Tibial nerve (tissue), 4 donors: ENCODE data around the gene CIDEA. TPM values are rescaled to one million over a fixed set of nuclear protein-coding genes. Genes with fewer than 3 reads are reported as not detected.

Experiments used
- DNase-seq, 2 donors: peaks; one replicate each; pipeline ENCODE4 v3.0.0-alpha.2; 2019; ENCODE audit warnings: low spot score in 2 of 2
- H3K27ac ChIP-seq, 4 donors: fragments of 200-600 bp; sonication (generic) in 3 of 4; one replicate each; pipeline ENCODE4 v1.5.1; 2017 to 2019; ENCODE audit warnings: mild to moderate bottlenecking in 1 of 4
- H3K27me3 ChIP-seq, 2 donors: fragments of 200-600 bp; sonication (generic) in 1 of 2; one replicate each; pipeline versions ENCODE4 v1.5.1 to v1.6.0; 2017 to 2019
- H3K36me3 ChIP-seq, 3 donors: fragments of 200-600 bp; sonication (generic); one replicate each; pipeline ENCODE4 v1.5.1; 2018 to 2019
- H3K4me1 ChIP-seq, 4 donors: fragments of 200-600 bp; sonication (generic) in 3 of 4; one replicate each; pipeline ENCODE4 v1.5.1; 2017 to 2019
- H3K4me3 ChIP-seq, 4 donors: fragments of 200-600 bp; sonication (generic) in 3 of 4; one replicate each; pipeline ENCODE4 v1.5.1; 2017 to 2019; ENCODE audit warnings: mild to moderate bottlenecking in 1 of 4, moderate library complexity in 1 of 4
- H3K9me3 ChIP-seq, 4 donors: fragments of 200-600 bp; sonication (generic) in 3 of 4; one replicate each; pipeline ENCODE4 v1.5.1; 2017 to 2019
- EP300 ChIP-seq, 2 donors: sonication (generic); formaldehyde crosslinking; IDR thresholded peaks; one replicate each; pipeline ENCODE4 v1.6.1; 2017; ENCODE audit warnings: antibody characterized with exemption in 2 of 2, mild to moderate bottlenecking in 1 of 2
- POLR2A ChIP-seq, 2 donors: fragments of 450-650 bp; IDR thresholded peaks; one replicate each; pipeline ENCODE4 v1.6.1; 2017; ENCODE audit warnings: antibody characterized with exemption in 2 of 2, mild to moderate bottlenecking in 2 of 2, moderate library complexity in 2 of 2
- WGBS, 2 donors: methylation state at CpG; one replicate each; pipeline ENCODE4 v1.1.5; 2018; 5-methylcytosine and 5-hydroxymethylcytosine counted together
- total RNA-seq, 4 donors: library from RNA; depleted of rRNA; stranded (reverse); fragments of >200 nt; gene quantifications; one replicate each; pipeline ENCODE4 v1.1.0, GENCODE V29; 2016
- TF ChIP-seq, protein P1 (sequence below), 5 experiments: fragments of 200-600 bp in 3 of 5; fragments of 450-650 bp in 2 of 5; sonication (generic) in 3 of 5; IDR thresholded peaks; one replicate each; pipeline ENCODE4 v1.5.1; 2016 to 2019; ENCODE audit warnings: antibody characterized with exemption in 5 of 5, mild to moderate bottlenecking in 3 of 5, moderate library complexity in 2 of 5

The CIDEA gene
- total RNA-seq, 4 donors from 2014 or later: 18.8 to 135 (median 61.6) TPM

DNA sequence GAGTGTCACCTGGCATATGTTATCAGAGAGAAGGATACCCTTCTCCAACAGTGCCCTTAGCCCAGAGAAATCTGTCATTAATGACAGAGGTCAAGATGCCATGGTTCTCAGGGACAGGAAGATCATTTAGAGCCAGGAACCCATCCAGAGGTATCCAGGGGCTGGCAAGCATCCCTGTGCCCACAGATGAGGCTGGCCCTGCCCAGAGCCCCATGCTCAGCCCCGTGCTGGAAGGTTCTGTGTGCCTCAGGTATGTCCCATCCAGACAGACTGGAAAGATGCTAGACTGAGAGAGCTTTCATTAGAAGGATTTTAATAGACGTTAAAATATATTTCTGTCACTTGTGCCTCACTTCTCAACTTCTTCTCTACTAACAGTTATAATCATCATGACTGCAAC, 45.7 kb downstream of the CIDEA start:
- H3K27ac ChIP-seq: no peak overlapping the region
- no peaks in the 10 kb centered on the region for H3K27me3 ChIP-seq
- TF ChIP-seq, protein P1, sequence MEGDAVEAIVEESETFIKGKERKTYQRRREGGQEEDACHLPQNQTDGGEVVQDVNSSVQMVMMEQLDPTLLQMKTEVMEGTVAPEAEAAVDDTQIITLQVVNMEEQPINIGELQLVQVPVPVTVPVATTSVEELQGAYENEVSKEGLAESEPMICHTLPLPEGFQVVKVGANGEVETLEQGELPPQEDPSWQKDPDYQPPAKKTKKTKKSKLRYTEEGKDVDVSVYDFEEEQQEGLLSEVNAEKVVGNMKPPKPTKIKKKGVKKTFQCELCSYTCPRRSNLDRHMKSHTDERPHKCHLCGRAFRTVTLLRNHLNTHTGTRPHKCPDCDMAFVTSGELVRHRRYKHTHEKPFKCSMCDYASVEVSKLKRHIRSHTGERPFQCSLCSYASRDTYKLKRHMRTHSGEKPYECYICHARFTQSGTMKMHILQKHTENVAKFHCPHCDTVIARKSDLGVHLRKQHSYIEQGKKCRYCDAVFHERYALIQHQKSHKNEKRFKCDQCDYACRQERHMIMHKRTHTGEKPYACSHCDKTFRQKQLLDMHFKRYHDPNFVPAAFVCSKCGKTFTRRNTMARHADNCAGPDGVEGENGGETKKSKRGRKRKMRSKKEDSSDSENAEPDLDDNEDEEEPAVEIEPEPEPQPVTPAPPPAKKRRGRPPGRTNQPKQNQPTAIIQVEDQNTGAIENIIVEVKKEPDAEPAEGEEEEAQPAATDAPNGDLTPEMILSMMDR (IDR thresholded peaks at IDR 0.05): no peak
- no peaks in the 10 kb centered on the region for H3K36me3 ChIP-seq
- peaks cover 0 to 7% (median 0%) of the 10 kb centered on the region in 4 donors for H3K9me3 ChIP-seq
- DNase-seq: no peak
- no peaks in the 10 kb centered on the region for H3K4me1 ChIP-seq
- WGBS, 2 donors: 75 to 87% methylated on average over 2 of the region's 2 CpGs
- H3K4me3 ChIP-seq: no peak overlapping the region

DNA sequence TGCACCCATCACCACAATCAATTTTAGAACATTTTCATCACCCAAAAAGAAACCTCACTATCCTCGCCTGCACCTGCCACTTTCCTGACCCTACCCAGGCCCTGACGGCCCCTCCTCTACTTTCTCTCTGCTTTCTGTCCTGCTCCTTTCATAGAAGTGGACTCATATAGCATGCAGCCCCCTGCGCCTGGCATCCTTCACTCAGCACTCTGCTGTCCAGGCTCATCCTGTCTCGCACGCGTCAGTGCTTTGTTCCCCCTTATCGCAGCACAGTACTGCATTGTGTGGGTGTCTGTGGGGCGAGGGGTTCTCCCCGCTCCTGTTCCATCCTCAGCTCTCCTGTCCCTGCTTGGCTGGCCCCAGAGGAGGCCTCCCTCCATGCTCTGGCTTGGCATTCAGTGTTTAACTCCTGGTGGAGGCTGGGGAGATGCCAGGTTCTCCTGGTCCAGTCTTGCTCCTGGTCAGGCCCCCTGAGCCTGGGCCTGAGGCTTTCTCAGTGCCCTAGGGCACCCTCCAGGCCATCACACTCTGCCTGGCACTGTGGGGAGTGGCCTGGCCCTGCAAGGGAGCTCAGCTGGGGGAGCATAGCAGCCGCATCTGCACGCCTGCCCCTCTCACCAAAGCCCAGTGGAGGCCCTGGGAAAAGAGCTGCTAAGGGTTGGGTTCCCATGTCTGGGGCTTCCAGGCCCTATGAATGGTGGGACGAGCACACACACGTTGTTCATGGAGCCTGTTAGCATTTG, 47.3 kb downstream of the CIDEA start:
- Histone ChIP-seq H3K36me3 (no peaks in the 10 kb centered on the region), H3K9me3 (peaks cover 0 to 7% (median 0%) of the 10 kb centered on the region in 4 donors), H3K4me1 (peaks cover 0 to 6% (median 0%) of the 10 kb centered on the region in 4 donors), H3K4me3 (no peak overlapping the region), H3K27ac (no peak overlapping the region), H3K27me3 (no peaks in the 10 kb centered on the region)
- no peak for DNase-seq
- TF ChIP-seq POLR2A (IDR thresholded peaks at IDR 0.05) (no peak), EP300 (IDR thresholded peaks at IDR 0.05) (no peak)
- TF ChIP-seq, protein P1 (IDR thresholded peaks at IDR 0.05): no peak
- WGBS, 2 donors: 80 to 84% methylated on average over 13 of the region's 13 CpGs

DNA sequence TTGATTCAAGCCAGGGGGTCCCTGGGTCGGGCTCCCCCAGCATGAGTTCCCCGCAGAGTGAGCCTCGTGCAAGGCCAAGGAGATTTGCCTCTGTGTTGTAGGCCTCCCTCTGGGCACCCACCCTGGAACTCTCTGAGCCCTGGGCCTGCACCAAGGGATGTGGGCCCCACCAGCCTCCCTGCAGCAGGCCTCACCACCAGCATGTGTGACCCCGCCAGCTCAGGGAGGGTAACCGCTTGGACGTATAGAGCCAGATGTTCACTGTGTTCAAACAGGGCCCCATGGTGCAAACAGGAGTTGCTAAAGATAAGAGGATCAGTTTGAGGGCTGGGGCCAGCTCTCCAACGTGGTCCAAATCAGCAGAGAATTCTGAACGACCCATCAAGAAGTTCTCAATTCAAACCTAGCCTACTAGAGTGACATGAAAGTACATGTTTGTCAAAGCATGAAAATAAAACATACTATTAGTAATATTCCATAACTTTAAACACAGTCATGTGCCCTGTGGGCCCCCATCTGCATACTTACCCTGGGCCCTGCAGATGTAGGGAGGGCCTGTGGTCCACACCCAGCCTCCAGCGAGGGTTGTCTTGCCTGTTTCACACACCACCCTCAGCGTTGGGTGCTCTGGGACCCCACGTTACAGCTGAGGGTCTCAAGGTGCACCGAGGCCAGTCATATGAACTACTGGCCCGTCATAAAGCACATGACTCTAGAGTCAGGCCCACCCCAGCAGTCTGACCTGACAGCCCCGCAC, 48.4 kb downstream of the CIDEA start:
- H3K4me1 ChIP-seq: peaks cover 0 to 14% (median 4%) of the 10 kb centered on the region in 4 donors
- TF ChIP-seq POLR2A (IDR thresholded peaks at IDR 0.05) (no peak), EP300 (IDR thresholded peaks at IDR 0.05) (no peak)
- TF ChIP-seq, protein P1 (IDR thresholded peaks at IDR 0.05): no peak
- no peak for DNase-seq
- H3K9me3 ChIP-seq: peaks cover 0 to 7% (median 0%) of the 10 kb centered on the region in 4 donors
- H3K36me3 ChIP-seq: no peaks in the 10 kb centered on the region
- no peak overlapping the region for H3K4me3 ChIP-seq
- H3K27me3 ChIP-seq: no peaks in the 10 kb centered on the region
- no peak overlapping the region for H3K27ac ChIP-seq
- 86 to 93% methylated on average over 14 of the region's 14 CpGs for WGBS, 2 donors

DNA sequence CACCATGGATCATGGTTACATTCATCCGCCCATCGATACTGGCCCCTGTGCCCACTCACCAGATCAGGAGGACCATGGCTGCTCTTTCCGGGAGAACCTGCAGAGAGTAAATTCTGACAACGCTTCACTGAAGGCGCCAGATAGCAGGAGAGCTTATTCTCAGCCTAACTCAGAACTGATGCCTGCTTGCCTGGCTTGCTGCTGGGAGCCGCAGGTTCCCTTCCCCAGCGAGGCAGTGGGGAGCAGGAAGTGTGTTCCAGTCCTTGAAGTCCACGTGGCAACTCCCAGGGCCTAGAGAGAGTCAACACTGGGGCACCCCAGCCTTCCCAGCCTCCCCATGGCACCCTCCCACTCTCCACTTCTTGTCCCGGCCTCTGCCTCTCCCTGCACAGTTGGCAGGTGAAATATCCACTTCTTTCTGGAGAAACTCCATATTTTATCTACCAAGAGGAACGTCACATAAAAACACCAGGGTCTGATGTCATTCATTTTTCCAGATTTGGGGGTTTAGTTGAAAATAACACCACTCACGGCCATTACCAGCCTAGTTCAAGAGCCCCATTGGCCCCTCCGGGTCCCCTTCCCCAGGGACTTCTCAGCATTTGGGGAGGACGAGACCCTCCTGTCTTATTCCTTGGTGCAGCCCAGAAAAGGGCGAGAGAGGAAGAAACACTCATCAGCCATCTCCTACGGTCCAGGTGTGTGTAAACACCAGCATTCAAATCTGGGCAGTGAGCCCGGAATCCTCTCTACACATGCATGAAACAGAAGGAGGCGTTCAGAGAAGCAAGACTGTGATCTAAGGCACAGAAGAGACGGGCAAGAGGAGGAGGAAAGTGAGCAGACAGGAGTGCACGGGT, 50.4 kb downstream of the CIDEA start:
- Histone ChIP-seq H3K27me3 (no peaks in the 10 kb centered on the region), H3K4me3 (no peak overlapping the region), H3K36me3 (no peaks in the 10 kb centered on the region), H3K4me1 (peaks cover 0 to 20% (median 8%) of the 10 kb centered on the region in 4 donors), H3K9me3 (no peaks in the 10 kb centered on the region), H3K27ac (no peak overlapping the region)
- DNase-seq: no peak
- 68 to 77% methylated on average over 17 of the region's 19 CpGs for WGBS, 2 donors
- TF ChIP-seq, protein P1 (IDR thresholded peaks at IDR 0.05): no peak
- no peak for TF ChIP-seq POLR2A (IDR thresholded peaks at IDR 0.05)
